SK-N-SH (cell line): ENCODE measurements around the gene MC3R. TPM values are rescaled to one million over a fixed set of nuclear protein-coding genes. Genes with fewer than 3 reads are reported as not detected.

Source experiments
- CTCF ChIA-PET: fragments of 300-600, 350-600 bp; formaldehyde crosslinking; extraction: SDS; loops from one replicate; lab custom pipeline; 2021; lab: Yijun Ruan, JAX
- POLR2A ChIA-PET: fragments of 350-600 bp; sonication (Branson Sonifier 250); formaldehyde crosslinking; extraction: SDS; loops from one replicate; lab custom pipeline; 2020; ENCODE audit warnings: antibody characterized with exemption, inconsistent platforms; lab: Yijun Ruan, JAX
- DNase-seq: peaks from one replicate; pipeline ENCODE4 v3.0.0; 2012
- H2AFZ ChIP-seq: fragments of 200-600 bp; sonication (generic); 2 replicates; pipeline ENCODE4 v1.8.1; 2016; ENCODE audit warnings: antibody characterized with exemption, mild to moderate bottlenecking, low read depth
- H3F3A ChIP-seq: fragments of 200-600 bp; sonication (generic); replicated peaks from 2 replicates; pipeline ENCODE3; 2016; ENCODE audit warnings: antibody characterized with exemption, mild to moderate bottlenecking; ENCODE audit not compliant: insufficient read depth
- H3K27ac ChIP-seq, 2 experiments: fragments of 200-500 bp in 1 of 2; fragments of 200-600 bp in 1 of 2; sonication (Bioruptor generic) in 1 of 2; sonication (generic), shearing (Covaris generic) in 1 of 2; 2 replicates each; pipeline versions ENCODE4 v1.5.1 to v1.6.1; 2014 to 2016; ENCODE audit warnings: low read depth in 2 of 2, inconsistent platforms in 1 of 2, low read length in 1 of 2, mild to moderate bottlenecking in 1 of 2, mixed read lengths in 1 of 2
- H3K27me3 ChIP-seq: fragments of 200-600 bp; sonication (generic), shearing (Covaris generic); 2 replicates; pipeline ENCODE4 v1.6.1; 2016; ENCODE audit warnings: mixed run types; ENCODE audit not compliant: insufficient read depth
- H3K36me3 ChIP-seq, 2 experiments: fragments of 200-500 bp in 1 of 2; fragments of 200-600 bp in 1 of 2; sonication (Bioruptor generic) in 1 of 2; sonication (generic) in 1 of 2; replicated peaks in 1 of 2; 2 replicates each; pipeline versions ENCODE3 to v1.5.1; 2014 to 2016; ENCODE audit warnings: low read length in 1 of 2, mild to moderate bottlenecking in 1 of 2; ENCODE audit not compliant: insufficient read depth in 2 of 2, control insufficient read depth in 1 of 2
- H3K4me1 ChIP-seq, 2 experiments: fragments of 200-500 bp in 1 of 2; fragments of 200-600 bp in 1 of 2; sonication (Bioruptor generic) in 1 of 2; sonication (generic), shearing (Covaris generic) in 1 of 2; 2 replicates each; pipeline versions ENCODE4 v1.5.1 to v1.6.1; 2014 to 2016; ENCODE audit warnings: low read depth in 1 of 2, low read length in 1 of 2, mixed run types in 1 of 2; ENCODE audit not compliant: insufficient read depth in 2 of 2, control insufficient read depth in 1 of 2
- H3K4me2 ChIP-seq: fragments of 200-600 bp; sonication (generic), shearing (Covaris generic); 2 replicates; pipeline ENCODE4 v1.6.1; 2017; ENCODE audit warnings: mixed run types
- H3K4me3 ChIP-seq, 2 experiments: fragments of 200-500 bp in 1 of 2; fragments of 200-600 bp in 1 of 2; sonication (Bioruptor generic) in 1 of 2; sonication (generic), shearing (Covaris generic) in 1 of 2; 2 replicates each; pipeline versions ENCODE4 v1.5.1 to v1.8.1; 2014 to 2016; ENCODE audit warnings: low read depth in 2 of 2, inconsistent platforms in 1 of 2, low read length in 1 of 2, mild to moderate bottlenecking in 1 of 2, mixed read lengths in 1 of 2, moderate library complexity in 1 of 2
- H3K79me2 ChIP-seq: fragments of 200-600 bp; sonication (generic); 2 replicates; pipeline ENCODE4 v1.8.1; 2017; ENCODE audit warnings: mild to moderate bottlenecking; ENCODE audit not compliant: insufficient read depth
- H3K9ac ChIP-seq: fragments of 200-600 bp; sonication (generic); 2 replicates; pipeline ENCODE4 v1.6.1; 2017; ENCODE audit warnings: mixed run types
- H3K9me2 ChIP-seq: fragments of 200-600 bp; sonication (generic); 2 replicates; pipeline ENCODE4 v1.6.1; 2017; ENCODE audit warnings: mixed run types
- H3K9me3 ChIP-seq: fragments of 200-600 bp; sonication (generic); 2 replicates; pipeline ENCODE4 v1.6.1; 2017; ENCODE audit warnings: mixed run types, mild to moderate bottlenecking, moderate library complexity
- H4K20me1 ChIP-seq: fragments of 200-600 bp; sonication (generic); 2 replicates; pipeline ENCODE4 v1.6.1; 2017; ENCODE audit warnings: mild to moderate bottlenecking, mixed run types; ENCODE audit not compliant: insufficient read depth
- CHD2 ChIP-seq: fragments of 150-350 bp; IDR thresholded peaks from 2 replicates; pipeline ENCODE4 v1.6.1; 2018; ENCODE audit warnings: low read length; ENCODE audit not compliant: partially characterized antibody
- CTCF ChIP-seq: fragments of 200-600 bp; sonication (generic); IDR thresholded peaks from 2 replicates; pipeline ENCODE4 v1.6.1; 2017; ENCODE audit warnings: antibody characterized with exemption, mild to moderate bottlenecking, moderate library complexity
- EP300 ChIP-seq, 2 experiments: IDR thresholded peaks; 2 replicates each; pipeline versions ENCODE4 v1.4.0 to v1.6.1; 2012; ENCODE audit warnings: borderline replicate concordance in 1 of 2, low read depth in 1 of 2, low read length in 1 of 2
- FOXJ3 ChIP-seq: sonication (generic); formaldehyde crosslinking; IDR thresholded peaks from 2 replicates; pipeline ENCODE4 v1.5.1; 2020; ENCODE audit warnings: mild to moderate bottlenecking, missing genetic modification reagents
- FOXM1 ChIP-seq: IDR thresholded peaks from 2 replicates; pipeline ENCODE4 v1.4.0; 2012; ENCODE audit warnings: low read depth, mild to moderate bottlenecking
- GATA2 ChIP-seq: sonication (generic); formaldehyde crosslinking; IDR thresholded peaks from 2 replicates; pipeline ENCODE4 v1.5.0; 2020; ENCODE audit warnings: mild to moderate bottlenecking, missing genetic modification reagents
- JUND ChIP-seq: IDR thresholded peaks from 2 replicates; pipeline ENCODE4 v1.4.0; 2012
- MEF2A ChIP-seq: IDR thresholded peaks from 2 replicates; pipeline ENCODE4 v1.4.0; 2012; ENCODE audit warnings: low read depth, borderline replicate concordance
- MXI1 ChIP-seq: IDR thresholded peaks from 2 replicates; pipeline ENCODE4 v1.6.1; 2012; ENCODE audit warnings: mild to moderate bottlenecking, low read depth, low read length, improper control_type of control experiment
- NRF1 ChIP-seq: IDR thresholded peaks from 2 replicates; pipeline ENCODE4 v1.6.1; 2012; ENCODE audit warnings: low read depth, mild to moderate bottlenecking, low read length
- RAD21 ChIP-seq: IDR thresholded peaks from 2 replicates; pipeline ENCODE4 v1.6.1; 2012; ENCODE audit warnings: mild to moderate bottlenecking, low read length
- RCOR1 ChIP-seq: fragments of 150-350 bp; IDR thresholded peaks from 2 replicates; pipeline ENCODE4 v1.6.1; 2017; ENCODE audit warnings: antibody characterized with exemption, low read length
- REST ChIP-seq: IDR thresholded peaks from 2 replicates; pipeline ENCODE4 v1.6.1; 2012; ENCODE audit warnings: mild to moderate bottlenecking, low read depth, low read length, moderate library complexity
- RXRA ChIP-seq: IDR thresholded peaks from 2 replicates; pipeline ENCODE4 v1.4.0; 2012; ENCODE audit warnings: low read depth, mild to moderate bottlenecking, borderline replicate concordance
- SMC3 ChIP-seq: IDR thresholded peaks from 2 replicates; pipeline ENCODE4 v1.6.1; 2012; ENCODE audit warnings: low read depth, low read length, improper control_type of control experiment
- TAF1 ChIP-seq: IDR thresholded peaks from 2 replicates; pipeline ENCODE4 v1.6.1; 2012; ENCODE audit warnings: low read depth, mild to moderate bottlenecking, low read length, moderate library complexity, borderline replicate concordance
- TCF12 ChIP-seq: IDR thresholded peaks from 2 replicates; pipeline ENCODE4 v1.4.0; 2012
- YY1 ChIP-seq: IDR thresholded peaks from 2 replicates; pipeline ENCODE4 v1.4.0; 2012; ENCODE audit warnings: low read depth, mild to moderate bottlenecking
- WGBS: methylation state at CpG from one replicate; pipeline ENCODE4 v1.1.6; 2017; ENCODE audit warnings: low lambda C conversion rate; 5-methylcytosine and 5-hydroxymethylcytosine counted together
- polyA plus RNA-seq, 3 experiments: library from polyadenylated mRNA; depleted of rRNA; stranded (reverse); fragments of >200 nt; gene quantifications; 2 replicates each; pipeline ENCODE4 v1.2.3, GENCODE V29; 2012
- TF ChIP-seq, protein P1 (sequence below): fragments of 150-350 bp; IDR thresholded peaks from 2 replicates; pipeline ENCODE4 v1.6.1; 2017; ENCODE audit warnings: antibody characterized with exemption, low read length, low read depth, borderline replicate concordance
- TF ChIP-seq, protein P2 (sequence below): IDR thresholded peaks from 2 replicates; pipeline ENCODE4; 2012
- TF ChIP-seq, protein P3 (sequence below): IDR thresholded peaks from 2 replicates; pipeline ENCODE4 v1.4.0; 2012; ENCODE audit warnings: low read depth, borderline replicate concordance

MC3R gene
- polyA plus RNA-seq, 1 of the 3 experiments (the other 2 are of a cell fraction), result not detected

GRCh38 chr20:56215115-56215514 is 33.4 kb upstream of the MC3R start:
- no peaks in the 10 kb centered on the region for H3K27me3 ChIP-seq
- no peak overlapping the region for H3K4me3 ChIP-seq
- H3K79me2 ChIP-seq, result no peaks in the 10 kb centered on the region
- no peaks in the 10 kb centered on the region for H3K36me3 ChIP-seq
- WGBS, result 13% methylated on average over 1 of the region's 2 CpGs
- no peak overlapping the region for H3K4me2 ChIP-seq
- POLR2A ChIA-PET, result interaction anchor here (0.6 kb wide), 1 partner anchor 11 kb away, joined by 3 read pairs; no protein-coding TSS in a partner anchor
- no peak for DNase-seq
- TF ChIP-seq FOXJ3, result no peak
- TF ChIP-seq CTCF, result no peak
- TF ChIP-seq, protein P1, sequence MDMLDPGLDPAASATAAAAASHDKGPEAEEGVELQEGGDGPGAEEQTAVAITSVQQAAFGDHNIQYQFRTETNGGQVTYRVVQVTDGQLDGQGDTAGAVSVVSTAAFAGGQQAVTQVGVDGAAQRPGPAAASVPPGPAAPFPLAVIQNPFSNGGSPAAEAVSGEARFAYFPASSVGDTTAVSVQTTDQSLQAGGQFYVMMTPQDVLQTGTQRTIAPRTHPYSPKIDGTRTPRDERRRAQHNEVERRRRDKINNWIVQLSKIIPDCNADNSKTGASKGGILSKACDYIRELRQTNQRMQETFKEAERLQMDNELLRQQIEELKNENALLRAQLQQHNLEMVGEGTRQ, result no peak
- no peak for TF ChIP-seq RXRA
- TF ChIP-seq, protein P2, sequence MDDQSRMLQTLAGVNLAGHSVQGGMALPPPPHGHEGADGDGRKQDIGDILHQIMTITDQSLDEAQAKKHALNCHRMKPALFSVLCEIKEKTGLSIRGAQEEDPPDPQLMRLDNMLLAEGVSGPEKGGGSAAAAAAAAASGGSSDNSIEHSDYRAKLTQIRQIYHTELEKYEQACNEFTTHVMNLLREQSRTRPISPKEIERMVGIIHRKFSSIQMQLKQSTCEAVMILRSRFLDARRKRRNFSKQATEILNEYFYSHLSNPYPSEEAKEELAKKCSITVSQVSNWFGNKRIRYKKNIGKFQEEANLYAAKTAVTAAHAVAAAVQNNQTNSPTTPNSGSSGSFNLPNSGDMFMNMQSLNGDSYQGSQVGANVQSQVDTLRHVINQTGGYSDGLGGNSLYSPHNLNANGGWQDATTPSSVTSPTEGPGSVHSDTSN, result no peak
- TF ChIP-seq MEF2A, result no peak
- TF ChIP-seq, protein P3, sequence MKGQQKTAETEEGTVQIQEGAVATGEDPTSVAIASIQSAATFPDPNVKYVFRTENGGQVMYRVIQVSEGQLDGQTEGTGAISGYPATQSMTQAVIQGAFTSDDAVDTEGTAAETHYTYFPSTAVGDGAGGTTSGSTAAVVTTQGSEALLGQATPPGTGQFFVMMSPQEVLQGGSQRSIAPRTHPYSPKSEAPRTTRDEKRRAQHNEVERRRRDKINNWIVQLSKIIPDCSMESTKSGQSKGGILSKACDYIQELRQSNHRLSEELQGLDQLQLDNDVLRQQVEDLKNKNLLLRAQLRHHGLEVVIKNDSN, result no peak
- TF ChIP-seq TCF12, result no peak
- TF ChIP-seq YY1, result no peak
- TF ChIP-seq FOXM1, result no peak
- no peak for TF ChIP-seq GATA2 (CRISPR knock-in tag)
- TF ChIP-seq EP300 (IDR thresholded peaks at IDR 0.05; ENCODE audit: borderline replicate concordance in 1 of 2, low read depth in 1 of 2, low read length in 1 of 2), result no peak
- TF ChIP-seq TAF1, result no peak
- no peaks in the 10 kb centered on the region for H3K9me3 ChIP-seq
- H3K9me2 ChIP-seq, result no peaks in the 10 kb centered on the region
- H2AFZ ChIP-seq, result no peak overlapping the region
- H3K4me1 ChIP-seq, result no peaks in the 10 kb centered on the region
- H3F3A ChIP-seq, result no peaks in the 10 kb centered on the region
- CTCF ChIA-PET, result interaction anchor here (0.9 to 1.2 kb wide), 4 partner anchors 10 to 33 kb away, joined by 3 to 4 read pairs (median 4); partner anchors contain the start of gene MC3R
- no peak overlapping the region for H3K9ac ChIP-seq
- no peak overlapping the region for H3K27ac ChIP-seq
- H4K20me1 ChIP-seq, result no peaks in the 10 kb centered on the region

DNA sequence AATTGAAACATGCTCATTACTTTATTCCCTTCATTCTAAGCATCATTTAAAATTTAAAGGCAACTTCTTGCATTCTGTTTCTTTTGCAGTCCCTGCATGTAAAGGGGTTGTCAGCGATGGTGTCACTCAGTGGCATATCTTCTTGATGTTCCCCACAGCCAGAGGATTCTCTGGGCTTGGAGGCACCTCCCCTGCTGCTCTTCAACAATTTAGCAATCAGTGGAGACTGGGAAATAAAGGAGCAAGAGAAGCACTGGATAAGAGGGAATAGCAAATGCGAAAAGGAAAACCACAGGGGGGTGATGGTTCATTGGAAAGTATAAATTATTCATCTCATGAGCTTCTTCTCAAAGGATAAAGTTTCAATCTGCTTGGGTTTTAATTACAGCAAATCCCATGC is 30.7 kb upstream of the MC3R start:
- H3K4me1 ChIP-seq, result no peaks in the 10 kb centered on the region
- H3K4me2 ChIP-seq, result no peak overlapping the region
- no peaks in the 10 kb centered on the region for H3F3A ChIP-seq
- no peaks in the 10 kb centered on the region for H3K36me3 ChIP-seq
- ChIA-PET CTCF (interaction anchor here (1.8 to 2.7 kb wide), 2 partner anchors 15 to 126 kb away, joined by 6 to 7 read pairs; no protein-coding TSS in a partner anchor), POLR2A (no interaction called here)
- H3K9ac ChIP-seq, result no peak overlapping the region
- H3K4me3 ChIP-seq, result no peak overlapping the region
- H4K20me1 ChIP-seq, result no peaks in the 10 kb centered on the region
- no peaks in the 10 kb centered on the region for H3K9me2 ChIP-seq
- H3K27ac ChIP-seq, result no peak overlapping the region
- H3K27me3 ChIP-seq, result no peaks in the 10 kb centered on the region
- no peak for DNase-seq
- H3K79me2 ChIP-seq, result no peaks in the 10 kb centered on the region
- no peak overlapping the region for H2AFZ ChIP-seq
- no peaks in the 10 kb centered on the region for H3K9me3 ChIP-seq
- 1% methylated on average over 2 of the region's 2 CpGs for WGBS
- TF ChIP-seq RXRA (no peak), JUND (no peak), SMC3 (no peak), EP300 (IDR thresholded peaks at IDR 0.05; ENCODE audit: borderline replicate concordance in 1 of 2, low read depth in 1 of 2, low read length in 1 of 2) (no peak), MXI1 (no peak), REST (no peak), FOXJ3 (no peak), FOXM1 (no peak), RCOR1 (no peak), NRF1 (no peak), CHD2 (no peak), RAD21 (no peak)
